GM12878 (cell line): Measurements from ENCODE around the gene FAM229A. TPM values are rescaled to one million over a fixed set of nuclear protein-coding genes. Genes with fewer than 3 reads are reported as not detected.
A peak's percentile ranks its signal among the peaks of the same experiment; 100 is the strongest.

Experiments used
- GATAD2B ChIP-seq: fragments of 450-650 bp; conservative IDR thresholded peaks from 2 replicates; pipeline ENCODE4 v1.6.1; 2017; ENCODE audit warnings: low read depth, mild to moderate bottlenecking, moderate library complexity
- NR2F1 ChIP-seq: fragments of 450-650 bp; conservative IDR thresholded peaks from 2 replicates; pipeline ENCODE4 v1.6.1; 2017; ENCODE audit warnings: mild to moderate bottlenecking
- PAX8 ChIP-seq: fragments of 450-650 bp; IDR thresholded peaks from 2 replicates; pipeline ENCODE4 v1.6.1; 2017; ENCODE audit warnings: mild to moderate bottlenecking, moderate library complexity
- POLR2A ChIP-seq: IDR thresholded peaks from 2 replicates; pipeline ENCODE4 v1.6.1; 2011; ENCODE audit warnings: low read depth, mild to moderate bottlenecking, low read length
- POLR2AphosphoS2 ChIP-seq: IDR thresholded peaks from 2 replicates; pipeline ENCODE4 v1.6.1; 2011; ENCODE audit warnings: low read depth, mild to moderate bottlenecking, low read length, improper control_type of control experiment, moderate library complexity
- POLR2AphosphoS5 ChIP-seq: IDR thresholded peaks from 2 replicates; pipeline ENCODE4 v1.6.1; 2011; ENCODE audit warnings: mild to moderate bottlenecking, low read length, inconsistent platforms
- PRDM15 ChIP-seq: fragments of 450-650 bp; formaldehyde crosslinking; IDR thresholded peaks from 2 replicates; pipeline ENCODE4 v1.4.0; 2020; ENCODE audit warnings: mild to moderate bottlenecking, moderate library complexity
- REST ChIP-seq: IDR thresholded peaks from 2 replicates; pipeline ENCODE4 v1.6.1; 2012; ENCODE audit warnings: mild to moderate bottlenecking, low read depth, low read length
- SMAD5 ChIP-seq: IDR thresholded peaks from 2 replicates; pipeline ENCODE4 v1.6.1; 2016; ENCODE audit warnings: antibody characterized with exemption, low read depth
- TCF12 ChIP-seq: IDR thresholded peaks from 2 replicates; pipeline ENCODE4 v1.6.1; 2011; ENCODE audit warnings: low read depth, mild to moderate bottlenecking, low read length
- ZSCAN29 ChIP-seq: fragments of 450-650 bp; IDR thresholded peaks from 2 replicates; pipeline ENCODE4 v1.6.1; 2017; ENCODE audit warnings: mild to moderate bottlenecking, moderate library complexity
- polyA plus RNA-seq, 11 experiments: library from polyadenylated mRNA; depleted of rRNA in 4 of 11; unstranded in 6 of 11; stranded (reverse) in 5 of 11; fragments of >200 nt; fragmentation: Nextera tagmentation in 4 of 11; fragmentation: Illumina TruSeq in 1 of 11; extraction: Ambion mirVana in 4 of 11; extraction: Trizol in 1 of 11; gene quantifications; 1 replicate in 1 of 11; 2 replicates in 10 of 11; pipeline versions ENCODE4 v1.2.1 to v1.2.3, GENCODE V29; 2011 to 2016; ENCODE audit warnings: inconsistent platforms in 2 of 11, missing spikeins in 2 of 11, low read depth in 1 of 11
- total RNA-seq, 4 experiments: library from RNA; depleted of rRNA in 3 of 4; stranded (reverse); fragments of >200 nt in 3 of 4; fragmentation: Illumina TruSeq in 1 of 4; extraction: Trizol in 1 of 4; gene quantifications; 2 replicates each; pipeline versions ENCODE4 v1.2.1 to v1.2.3, GENCODE V29; 2013 to 2021
- TF ChIP-seq, protein P1 (sequence below): fragments of 450-650 bp; formaldehyde crosslinking; IDR thresholded peaks from 2 replicates; pipeline ENCODE4 v1.5.0; 2022; ENCODE audit warnings: mild to moderate bottlenecking, missing genetic modification characterization
- TF ChIP-seq, protein P2 (sequence below): fragments of 450-650 bp; IDR thresholded peaks from 2 replicates; pipeline ENCODE4 v1.6.1; 2018; ENCODE audit warnings: mild to moderate bottlenecking, low read depth, moderate library complexity; ENCODE audit not compliant: partially characterized antibody

FAM229A gene
- total and polyA plus RNA-seq, 10 of the 15 experiments (the other 5 are each of a cell fraction or from before 2014, with no cell fraction given) = 0.02 to 5.3 (median 1.4) TPM; not detected in 1

DNA sequence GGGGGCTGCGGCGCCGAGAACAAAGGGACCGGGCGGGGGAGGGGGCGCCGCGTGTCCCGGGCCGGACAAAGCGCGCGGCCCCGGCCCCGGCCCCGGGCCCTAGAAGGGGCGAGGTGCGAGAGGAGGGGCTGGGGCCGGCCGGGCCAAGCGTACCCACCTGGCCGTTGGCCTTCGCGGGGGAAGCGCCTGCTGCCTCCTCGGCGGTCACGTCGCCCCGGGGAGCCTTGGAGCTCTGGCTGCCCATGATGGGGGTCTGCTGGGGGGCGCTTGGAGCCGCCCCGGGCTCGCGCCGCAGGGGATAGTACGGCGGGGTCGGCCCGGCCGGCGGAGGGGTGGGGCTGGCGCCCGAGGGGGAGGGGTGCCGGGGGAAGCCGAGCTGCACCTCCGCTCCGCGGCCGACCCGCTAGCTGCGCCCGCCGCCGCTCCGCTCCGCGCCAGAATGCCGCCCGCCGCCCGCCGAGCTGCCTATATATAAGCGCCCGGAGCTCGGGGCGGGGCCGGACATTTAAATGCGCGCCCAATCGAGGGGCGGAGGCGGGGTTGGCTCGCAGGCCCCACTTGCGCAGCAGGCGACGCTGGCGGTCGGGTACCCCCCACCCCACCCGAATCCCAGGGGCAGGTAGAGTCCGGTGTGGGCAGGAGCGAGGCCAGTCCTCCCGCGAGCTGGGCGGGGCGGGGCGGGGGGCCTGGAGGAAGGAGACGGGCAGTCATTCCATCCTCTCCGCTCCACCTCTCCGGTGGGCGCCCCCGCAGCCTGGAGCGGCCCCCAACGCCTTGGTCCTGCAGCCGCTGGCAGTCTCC, 26.3 kb downstream of the FAM229A start, which contains the start of gene MARCKSL1 (continued):
- peak; percentile 97 for TF ChIP-seq SMAD5
- TF ChIP-seq, protein P1, sequence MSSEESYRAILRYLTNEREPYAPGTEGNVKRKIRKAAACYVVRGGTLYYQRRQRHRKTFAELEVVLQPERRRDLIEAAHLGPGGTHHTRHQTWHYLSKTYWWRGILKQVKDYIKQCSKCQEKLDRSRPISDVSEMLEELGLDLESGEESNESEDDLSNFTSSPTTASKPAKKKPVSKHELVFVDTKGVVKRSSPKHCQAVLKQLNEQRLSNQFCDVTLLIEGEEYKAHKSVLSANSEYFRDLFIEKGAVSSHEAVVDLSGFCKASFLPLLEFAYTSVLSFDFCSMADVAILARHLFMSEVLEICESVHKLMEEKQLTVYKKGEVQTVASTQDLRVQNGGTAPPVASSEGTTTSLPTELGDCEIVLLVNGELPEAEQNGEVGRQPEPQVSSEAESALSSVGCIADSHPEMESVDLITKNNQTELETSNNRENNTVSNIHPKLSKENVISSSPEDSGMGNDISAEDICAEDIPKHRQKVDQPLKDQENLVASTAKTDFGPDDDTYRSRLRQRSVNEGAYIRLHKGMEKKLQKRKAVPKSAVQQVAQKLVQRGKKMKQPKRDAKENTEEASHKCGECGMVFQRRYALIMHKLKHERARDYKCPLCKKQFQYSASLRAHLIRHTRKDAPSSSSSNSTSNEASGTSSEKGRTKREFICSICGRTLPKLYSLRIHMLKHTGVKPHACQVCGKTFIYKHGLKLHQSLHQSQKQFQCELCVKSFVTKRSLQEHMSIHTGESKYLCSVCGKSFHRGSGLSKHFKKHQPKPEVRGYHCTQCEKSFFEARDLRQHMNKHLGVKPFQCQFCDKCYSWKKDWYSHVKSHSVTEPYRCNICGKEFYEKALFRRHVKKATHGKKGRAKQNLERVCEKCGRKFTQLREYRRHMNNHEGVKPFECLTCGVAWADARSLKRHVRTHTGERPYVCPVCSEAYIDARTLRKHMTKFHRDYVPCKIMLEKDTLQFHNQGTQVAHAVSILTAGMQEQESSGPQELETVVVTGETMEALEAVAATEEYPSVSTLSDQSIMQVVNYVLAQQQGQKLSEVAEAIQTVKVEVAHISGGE (CRISPR knock-in tag) = no peak
- TF ChIP-seq NR2F1 = 0 out of 2 replicates have a peak, but pooled peaks have one; percentile 8
- peak; percentile 41; the same call in 1 of the 2 replicates for TF ChIP-seq REST
- TF ChIP-seq ZSCAN29 = no peak
- no peak for TF ChIP-seq PAX8
- no peak for TF ChIP-seq PRDM15 (CRISPR knock-in tag)
- TF ChIP-seq TCF12 = peak; percentile 36; the same call in 1 of the 2 replicates
- TF ChIP-seq GATAD2B = peak; percentile 12; the same call in 1 of the 2 replicates
- peak; percentile 96 for TF ChIP-seq POLR2A
- peak; percentile 97 for TF ChIP-seq POLR2AphosphoS5
- TF ChIP-seq POLR2AphosphoS2 = peak; percentile 97
- TF ChIP-seq, protein P2, sequence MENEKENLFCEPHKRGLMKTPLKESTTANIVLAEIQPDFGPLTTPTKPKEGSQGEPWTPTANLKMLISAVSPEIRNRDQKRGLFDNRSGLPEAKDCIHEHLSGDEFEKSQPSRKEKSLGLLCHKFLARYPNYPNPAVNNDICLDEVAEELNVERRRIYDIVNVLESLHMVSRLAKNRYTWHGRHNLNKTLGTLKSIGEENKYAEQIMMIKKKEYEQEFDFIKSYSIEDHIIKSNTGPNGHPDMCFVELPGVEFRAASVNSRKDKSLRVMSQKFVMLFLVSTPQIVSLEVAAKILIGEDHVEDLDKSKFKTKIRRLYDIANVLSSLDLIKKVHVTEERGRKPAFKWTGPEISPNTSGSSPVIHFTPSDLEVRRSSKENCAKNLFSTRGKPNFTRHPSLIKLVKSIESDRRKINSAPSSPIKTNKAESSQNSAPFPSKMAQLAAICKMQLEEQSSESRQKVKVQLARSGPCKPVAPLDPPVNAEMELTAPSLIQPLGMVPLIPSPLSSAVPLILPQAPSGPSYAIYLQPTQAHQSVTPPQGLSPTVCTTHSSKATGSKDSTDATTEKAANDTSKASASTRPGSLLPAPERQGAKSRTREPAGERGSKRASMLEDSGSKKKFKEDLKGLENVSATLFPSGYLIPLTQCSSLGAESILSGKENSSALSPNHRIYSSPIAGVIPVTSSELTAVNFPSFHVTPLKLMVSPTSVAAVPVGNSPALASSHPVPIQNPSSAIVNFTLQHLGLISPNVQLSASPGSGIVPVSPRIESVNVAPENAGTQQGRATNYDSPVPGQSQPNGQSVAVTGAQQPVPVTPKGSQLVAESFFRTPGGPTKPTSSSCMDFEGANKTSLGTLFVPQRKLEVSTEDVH = no peak
